Erythroblast (primary cell): Measurements from ENCODE around the gene COL5A1.

Experiments
- DNase-seq, 2 experiments: peaks; one replicate each; lab custom pipeline; 2025; lab: John Stamatoyannopoulos, UW
- GATA1 ChIP-seq: IDR thresholded peaks from 2 replicates; pipeline ENCODE4 v1.6.1; 2011; ENCODE audit warnings: low read depth, mild to moderate bottlenecking, control low read depth, low read length, moderate library complexity
- POLR2A ChIP-seq: IDR thresholded peaks from 2 replicates; pipeline ENCODE4 v1.6.1; 2011; ENCODE audit warnings: mild to moderate bottlenecking, low read length

COL5A1 gene

DNA sequence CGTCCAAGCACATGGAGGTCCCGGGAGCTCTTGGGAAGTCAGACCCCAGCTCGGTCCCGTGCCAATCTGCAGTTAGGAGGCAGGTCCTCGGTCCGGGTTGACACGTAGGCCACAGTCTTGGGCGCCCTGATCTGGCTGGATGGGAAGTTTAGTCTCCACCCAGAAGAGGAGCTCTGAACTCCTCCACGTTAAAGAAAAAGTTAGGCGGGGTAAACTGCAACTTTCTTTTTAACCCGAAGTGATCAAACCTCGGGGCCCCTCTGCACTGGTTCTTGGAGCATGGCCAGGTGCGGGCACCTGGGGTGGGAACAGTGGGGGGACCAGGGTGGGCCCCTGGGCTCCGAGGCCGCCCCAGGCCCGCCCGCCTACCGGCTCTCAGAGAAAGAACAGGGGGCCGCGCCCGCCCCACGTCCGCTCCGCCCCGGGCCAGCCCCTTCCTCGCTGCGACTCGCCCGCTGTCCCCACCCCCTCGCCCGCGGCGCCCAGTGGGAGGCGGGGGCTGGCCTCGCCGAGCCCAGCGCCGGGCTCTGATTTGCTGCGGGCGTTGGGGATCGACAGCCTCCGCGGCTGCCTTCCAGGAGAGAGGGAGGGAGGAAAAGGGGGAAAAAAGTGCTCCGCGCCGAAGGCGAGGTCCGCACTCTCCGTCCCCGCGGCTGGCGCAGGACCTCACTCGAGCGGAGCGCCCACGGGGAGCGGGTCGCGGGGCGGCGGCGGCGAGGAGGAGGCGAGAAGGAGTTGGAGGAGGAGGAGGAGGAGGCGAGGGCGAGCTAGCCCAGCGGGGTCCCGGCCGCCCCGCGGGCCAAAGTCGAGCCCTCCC, at the start of gene COL5A1:
Gene COL5A1 (plus strand): TSS at position 631 of the 817 bp plus-strand sequence. CDS start 385 bp downstream, outside the sequence.
- no peak for DNase-seq
- TF ChIP-seq GATA1 (no peak), POLR2A (no peak)

DNA sequence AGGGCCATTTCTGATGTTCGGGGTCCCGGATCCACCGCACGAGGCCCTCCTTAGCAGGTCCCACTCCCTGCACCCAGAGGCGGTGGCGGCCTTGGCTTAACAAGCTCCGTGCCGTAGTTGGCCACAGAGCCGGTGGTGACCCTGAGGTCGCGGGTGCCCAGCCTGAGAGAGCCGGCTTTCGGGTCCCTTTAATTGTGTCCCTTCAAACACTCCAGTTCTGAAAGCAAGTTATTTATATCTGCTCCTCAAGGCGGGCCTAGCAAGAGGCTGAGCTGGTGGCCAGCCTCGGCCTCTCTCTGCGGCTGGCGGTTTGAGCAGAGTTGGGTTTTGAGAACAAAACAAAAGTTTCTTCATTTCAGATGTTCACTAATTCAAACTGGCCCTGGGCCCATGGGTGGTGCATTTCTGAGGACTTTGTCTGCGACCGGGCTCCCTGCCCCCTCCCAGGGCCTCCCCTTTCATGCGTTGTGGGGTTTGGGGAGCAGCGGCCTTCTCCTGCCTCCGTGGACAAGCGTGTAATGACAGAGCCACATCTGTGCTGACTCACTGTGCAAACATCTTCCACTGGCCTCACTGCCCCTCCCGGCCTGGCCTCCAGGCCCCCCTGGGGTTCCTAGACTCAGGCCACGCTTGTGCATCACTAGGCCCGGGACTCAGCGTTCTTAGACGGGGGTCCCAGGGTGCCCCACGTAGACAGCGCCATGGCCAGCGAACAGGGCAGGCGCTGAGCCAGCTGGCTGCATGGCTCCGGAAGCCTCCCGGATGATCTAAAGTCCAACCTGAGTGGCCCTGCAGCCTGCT, 49.4 kb upstream of the COL5A1 start:
- no peak for DNase-seq
- TF ChIP-seq GATA1 (no peak), POLR2A (no peak)

DNA sequence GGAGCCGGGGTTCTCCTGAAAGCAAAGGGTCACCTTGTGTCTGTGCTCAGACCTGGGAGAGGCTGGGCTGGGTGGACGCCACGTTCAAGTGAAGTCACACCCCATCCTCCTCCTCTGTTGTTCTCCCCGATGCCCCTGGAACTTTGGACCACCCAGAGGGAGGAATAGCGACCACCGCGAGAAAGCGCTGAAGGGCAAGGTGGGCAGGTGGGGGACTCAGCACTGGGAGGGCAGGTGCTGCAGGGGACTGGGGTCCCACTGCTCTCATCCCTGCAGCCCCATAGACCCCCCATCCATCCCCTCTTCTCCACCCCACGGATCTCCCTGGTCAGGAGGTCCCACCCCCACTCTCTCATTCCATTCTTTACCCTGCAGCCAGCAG, 48.8 kb upstream of the COL5A1 start:
- TF ChIP-seq POLR2A: no peak
- TF ChIP-seq GATA1: no peak
- DNase-seq: no peak

DNA sequence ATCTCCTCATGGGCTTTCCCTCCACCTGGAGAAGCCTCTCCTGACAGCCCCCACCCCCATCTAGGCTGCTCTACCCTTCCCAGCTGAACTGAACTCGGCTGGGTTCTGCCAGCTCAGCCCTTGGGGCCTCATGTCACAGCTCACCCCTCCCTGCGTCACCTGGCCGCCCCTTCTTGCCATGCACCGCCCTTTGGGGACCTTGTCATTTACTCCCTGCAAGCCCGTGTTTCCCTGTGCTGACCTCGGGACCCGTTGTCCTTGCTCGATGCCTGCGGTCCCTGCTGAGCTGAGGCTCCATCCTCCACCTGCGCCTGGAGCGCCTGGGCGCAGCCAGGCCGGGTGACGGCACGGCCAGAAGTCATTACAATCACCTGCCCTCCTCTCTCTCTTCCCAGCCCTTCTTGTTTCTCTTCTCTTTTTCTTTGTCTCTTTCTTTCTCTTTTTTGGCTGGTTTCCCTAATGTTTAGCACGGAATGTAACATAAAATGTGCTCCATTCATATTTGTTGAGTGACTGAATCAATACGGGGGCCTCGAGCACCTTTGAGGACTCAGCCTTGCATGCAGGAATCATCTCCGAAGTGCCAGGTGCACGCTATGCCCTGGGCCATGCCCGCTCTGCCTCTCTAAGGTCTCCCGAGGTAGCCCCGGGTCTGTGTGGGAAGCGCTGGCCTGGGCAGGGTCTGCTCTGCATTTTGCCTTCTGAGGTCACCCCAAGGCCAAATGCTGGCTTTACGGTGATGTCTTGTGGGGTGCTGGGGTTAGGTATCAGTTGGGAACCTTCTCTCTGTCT, 48.1 kb upstream of the COL5A1 start:
- TF ChIP-seq GATA1 (no peak), POLR2A (no peak)
- DNase-seq: no peak

DNA sequence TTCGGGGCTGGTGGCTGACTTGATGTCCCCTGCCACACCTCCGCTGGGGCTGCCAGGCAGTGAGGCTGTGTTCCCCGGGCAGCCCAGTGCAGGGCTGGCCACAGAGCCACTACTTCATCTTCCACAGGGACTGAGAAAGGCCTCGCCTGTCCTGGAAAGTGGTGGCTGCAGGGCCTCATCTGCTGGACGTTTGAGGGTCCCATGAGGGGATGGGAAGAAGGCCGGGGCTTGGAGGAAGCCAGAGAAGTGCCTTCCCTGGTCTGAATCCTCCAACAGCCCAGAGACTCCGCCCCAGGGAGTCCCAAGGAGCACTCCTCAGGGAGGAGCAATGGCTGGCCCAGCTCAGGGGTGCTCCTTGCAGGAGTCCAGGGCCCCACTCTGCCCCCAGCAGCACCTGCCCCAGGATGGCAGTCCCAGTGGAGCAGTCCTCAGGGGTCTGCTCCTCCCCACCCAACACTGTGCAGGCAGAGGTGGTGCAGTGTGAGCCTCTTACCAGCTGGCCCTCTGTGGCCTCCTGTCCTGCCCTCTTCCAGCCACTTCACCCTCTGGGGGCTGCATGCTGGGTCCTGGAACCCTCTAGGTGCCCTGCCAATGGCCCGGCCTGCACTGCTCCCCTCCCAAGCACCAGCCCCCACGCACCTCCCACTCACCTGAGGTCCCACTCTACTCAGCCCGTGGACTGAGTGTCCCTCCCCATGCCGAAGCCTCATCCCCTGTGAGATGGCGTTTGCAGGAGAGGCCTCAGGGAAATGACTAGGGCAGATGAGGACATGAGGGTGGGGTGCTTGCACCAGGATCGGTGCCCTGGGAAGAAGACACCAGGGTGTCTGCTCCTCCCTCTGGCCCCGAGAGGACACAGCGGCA, 47.3 kb upstream of the COL5A1 start:
- DNase-seq: no peak
- no peak for TF ChIP-seq GATA1

DNA sequence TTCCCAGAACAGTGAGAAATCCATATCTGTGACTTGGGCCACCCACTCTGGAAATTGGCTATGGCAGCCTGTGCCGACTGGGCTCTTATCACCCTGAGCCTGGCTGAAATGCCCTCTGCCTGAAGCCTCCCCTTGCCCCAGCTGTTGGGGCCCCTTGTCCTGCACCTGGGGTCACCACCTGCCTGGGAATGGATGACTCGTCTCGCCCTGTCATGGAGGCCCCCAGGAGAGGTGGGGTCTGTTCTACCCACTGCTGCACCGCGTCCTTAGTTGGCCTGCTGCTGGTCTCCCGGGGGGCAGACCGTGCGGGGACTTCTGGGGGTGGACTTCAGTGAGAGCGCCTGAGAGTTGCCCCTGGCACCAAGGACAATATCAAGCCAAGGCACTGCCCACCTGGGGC, 46.6 kb upstream of the COL5A1 start:
- no peak for TF ChIP-seq POLR2A
- TF ChIP-seq GATA1: no peak
- no peak for DNase-seq

DNA sequence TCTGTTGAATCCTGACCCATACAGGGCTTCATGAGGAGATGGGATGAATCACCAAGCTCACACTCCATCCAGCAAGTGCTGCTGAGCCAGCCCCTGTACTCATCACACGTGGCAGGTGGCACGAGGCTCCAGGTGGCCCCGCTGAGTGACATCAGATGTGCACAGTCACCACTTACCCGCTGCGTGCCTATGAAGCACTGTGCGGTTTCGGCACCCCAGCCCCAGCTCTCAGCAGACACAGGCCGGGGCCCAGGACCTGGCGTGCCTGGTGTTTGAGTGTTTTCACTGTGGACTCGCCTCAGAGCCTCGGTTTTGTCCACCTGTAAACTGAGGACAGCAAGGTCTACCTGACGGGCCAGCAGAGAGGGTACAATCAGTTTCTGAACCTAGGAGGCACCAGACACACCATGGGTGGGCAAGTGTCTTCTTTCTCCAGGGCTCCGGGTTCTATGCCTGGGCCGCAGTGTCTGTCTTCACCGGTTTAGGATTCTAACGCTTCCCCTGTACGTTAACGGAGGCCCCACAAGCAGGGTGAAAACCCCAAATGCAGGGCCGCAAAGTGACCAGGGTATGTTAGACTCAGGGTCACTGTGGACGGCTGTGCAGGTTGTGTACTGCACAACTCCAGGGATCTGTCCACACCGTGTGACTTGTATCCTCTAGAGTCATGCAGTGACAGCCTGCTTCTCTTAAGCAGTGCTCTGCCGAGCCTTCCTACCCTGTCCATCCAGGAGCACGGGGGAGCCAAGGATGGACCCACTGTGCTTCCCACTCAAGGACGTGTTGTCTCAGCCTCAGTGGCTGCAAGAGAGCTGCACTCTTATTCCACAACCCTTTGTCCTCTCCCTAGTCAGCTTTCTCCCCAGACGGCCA, 44.3 kb upstream of the COL5A1 start:
- no peak for DNase-seq
- no peak for TF ChIP-seq GATA1
- TF ChIP-seq POLR2A: no peak

DNA sequence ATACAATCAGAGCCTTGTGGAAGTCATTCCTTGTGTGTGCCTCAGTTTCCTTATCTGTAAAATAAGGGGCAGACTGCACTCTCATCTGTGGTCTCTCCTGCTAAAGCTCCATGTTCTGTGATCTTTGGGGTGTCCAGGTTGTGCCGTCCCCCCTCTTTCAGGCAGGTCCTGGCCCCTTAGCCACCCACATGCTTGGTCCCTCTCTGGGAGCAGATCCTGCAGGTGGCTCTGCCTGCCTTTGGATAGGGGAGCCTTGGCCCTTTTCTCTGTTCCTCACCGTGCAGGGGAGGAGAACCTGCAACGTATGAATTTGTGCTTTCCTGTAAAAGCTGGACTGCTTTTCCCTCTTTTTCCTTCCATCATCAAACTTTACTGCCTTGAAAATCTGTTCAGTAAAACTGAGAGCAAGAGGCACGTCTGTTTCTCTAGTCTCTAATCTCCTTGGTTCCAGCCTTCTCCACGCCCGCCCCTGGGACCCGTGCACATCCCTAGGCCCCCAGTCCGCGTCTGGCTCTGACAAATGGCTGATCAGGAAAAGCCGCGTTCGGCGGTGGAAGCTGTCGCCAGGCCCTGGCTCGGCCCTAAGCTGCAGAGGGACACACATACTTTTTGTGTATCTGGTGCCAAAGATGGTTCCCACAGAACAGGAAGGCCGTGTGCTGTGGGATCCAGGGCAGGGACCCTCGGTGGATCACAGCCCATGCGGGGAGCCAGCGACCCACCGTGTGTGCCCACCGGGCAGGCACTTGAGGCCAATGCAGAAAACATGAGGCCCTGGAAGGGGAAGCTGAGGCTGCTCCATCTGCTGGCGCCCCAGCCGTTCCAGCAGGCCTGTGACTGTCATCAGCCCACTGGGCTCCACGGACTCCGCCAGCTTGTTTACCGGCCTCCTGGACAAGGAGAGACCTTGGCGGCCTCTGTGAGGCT, 43.4 kb upstream of the COL5A1 start:
- TF ChIP-seq GATA1 (no peak), POLR2A (no peak)
- DNase-seq: no peak

DNA sequence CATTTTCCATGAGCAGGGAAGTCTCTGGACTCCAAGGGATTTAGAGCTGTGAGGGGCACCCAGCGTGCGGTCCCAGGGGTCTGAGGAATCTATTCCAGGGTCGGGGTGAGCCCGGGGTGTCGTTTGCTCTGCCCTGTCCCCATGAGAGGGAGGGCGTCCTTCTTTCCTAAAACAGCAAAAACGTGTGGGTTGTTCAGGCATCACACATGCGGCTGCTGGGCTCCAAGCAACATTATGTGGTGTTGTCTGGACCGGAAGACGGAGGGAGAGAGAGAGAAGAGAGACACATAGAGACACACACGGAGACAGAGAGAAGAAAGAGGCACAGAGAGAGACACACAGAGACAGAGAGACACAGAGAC, 42.7 kb upstream of the COL5A1 start:
- no peak for DNase-seq
- TF ChIP-seq POLR2A (no peak), GATA1 (no peak)

DNA sequence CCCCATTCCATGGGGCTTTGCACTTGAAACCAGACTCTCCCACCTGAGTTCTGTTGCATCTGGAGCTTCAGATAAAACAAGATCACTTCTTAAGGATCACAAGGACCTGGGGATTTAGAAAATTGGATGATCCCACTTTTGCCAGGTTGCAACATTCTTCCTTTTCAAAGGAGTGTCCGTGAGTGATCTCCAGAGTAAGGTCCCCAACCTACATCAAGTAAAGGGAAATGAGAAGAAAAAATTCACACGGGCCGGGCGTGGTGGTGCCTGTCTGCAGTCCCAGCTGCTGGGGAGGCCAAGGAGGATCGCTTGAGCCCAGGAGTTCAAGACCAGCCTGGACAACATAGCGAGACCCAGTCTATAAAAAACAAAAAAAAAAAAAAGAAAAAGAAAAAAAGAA, 41.2 kb upstream of the COL5A1 start:
- no peak for TF ChIP-seq GATA1
- TF ChIP-seq POLR2A: no peak
- no peak for DNase-seq

DNA sequence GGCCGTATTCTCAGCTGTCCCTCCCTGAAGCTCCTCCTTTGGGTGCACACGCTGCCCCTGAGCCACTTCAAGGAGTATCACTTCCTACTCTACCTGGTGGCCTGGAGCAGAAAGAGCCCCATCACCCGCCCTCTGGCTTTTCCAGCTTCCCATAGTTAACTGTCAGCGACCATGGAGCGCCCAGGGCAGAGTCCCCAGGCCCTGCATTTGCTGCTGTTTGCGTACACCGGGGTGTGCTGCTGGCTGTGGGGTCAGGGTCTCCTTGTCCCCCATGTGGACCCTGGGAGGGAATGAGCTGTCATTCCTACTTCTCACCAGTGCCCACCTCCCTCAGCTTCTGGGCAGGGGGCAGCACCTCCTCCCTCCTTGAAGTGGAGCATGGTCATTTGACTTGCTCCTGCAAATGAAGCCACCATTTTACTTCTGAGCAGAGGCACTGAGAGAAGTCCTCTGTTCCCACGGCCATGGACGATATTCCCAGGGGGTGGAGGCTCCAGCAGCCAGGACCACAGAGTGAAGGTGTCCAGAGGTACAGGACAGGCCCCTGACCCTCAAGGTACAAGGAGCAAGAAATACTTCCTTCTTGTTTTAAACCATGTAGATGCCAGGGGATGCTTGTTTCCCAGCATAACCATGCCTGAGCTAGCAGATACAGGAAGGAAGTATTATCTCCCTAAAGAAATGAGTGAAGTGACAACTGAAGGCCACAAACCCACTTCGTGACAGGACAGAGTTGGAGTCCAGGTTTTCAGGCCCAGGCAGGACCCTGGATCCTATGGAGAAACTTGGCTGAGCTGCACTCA, 40.6 kb upstream of the COL5A1 start:
- DNase-seq: no peak
- no peak for TF ChIP-seq GATA1
- TF ChIP-seq POLR2A: no peak
